Stimulated activated naive CD4-positive, alpha-beta T cell treated with Interleukin-2 at 50 U/mL for 16 hours (primary cell): ENCODE results near the gene TPK1.

Source experiments
- DNase-seq: peaks from one replicate; lab custom pipeline; 2025; lab: John Stamatoyannopoulos, UW

TPK1 gene

GRCh38 chr7:144723301-144723700 is 112.6 kb downstream of the TPK1 start:
- DNase-seq = no peak

GRCh38 chr7:144720710-144721109 is 115.1 kb downstream of the TPK1 start:
- no peak for DNase-seq

GRCh38 chr7:144720149-144720548 is 115.7 kb downstream of the TPK1 start:
- DNase-seq = no peak

- no peak for DNase-seq
Observed at GRCh38 chr7:144717720-144718119, 118.1 kb downstream of the TPK1 start.

- DNase-seq = no peak
Observed at GRCh38 chr7:144713850-144714249, 122.0 kb downstream of the TPK1 start.

- DNase-seq = no peak
Observed at GRCh38 chr7:144710791-144711190, 125.1 kb downstream of the TPK1 start.

- no peak for DNase-seq
Observed at GRCh38 chr7:144709066-144709465, 126.8 kb downstream of the TPK1 start.

GRCh38 chr7:144691240-144691639 is 144.6 kb downstream of the TPK1 start:
- DNase-seq = no peak

GRCh38 chr7:144682581-144683280 is 153.1 kb downstream of the TPK1 start:
- DNase-seq = no peak

- no peak for DNase-seq
Observed at GRCh38 chr7:144676492-144676891, 159.4 kb downstream of the TPK1 start.

GRCh38 chr7:144674550-144674949 is 161.3 kb downstream of the TPK1 start:
- DNase-seq = no peak

- no peak for DNase-seq
Observed at GRCh38 chr7:144672869-144673268, 163.0 kb downstream of the TPK1 start.

GRCh38 chr7:144671429-144671828 is 164.4 kb downstream of the TPK1 start:
- no peak for DNase-seq

GRCh38 chr7:144670218-144670617 is 165.6 kb downstream of the TPK1 start:
- DNase-seq = no peak

- no peak for DNase-seq
Observed at GRCh38 chr7:144668503-144668902, 167.3 kb downstream of the TPK1 start.

GRCh38 chr7:144665689-144666381 is 170.0 kb downstream of the TPK1 start:
- DNase-seq = no peak

- no peak for DNase-seq
Observed at GRCh38 chr7:144659211-144659610, 176.6 kb downstream of the TPK1 start.

- no peak for DNase-seq
Observed at GRCh38 chr7:144656965-144657517, 178.8 kb downstream of the TPK1 start.

GRCh38 chr7:144653449-144653848 is 182.4 kb downstream of the TPK1 start:
- DNase-seq = no peak

GRCh38 chr7:144650439-144650838 is 185.4 kb downstream of the TPK1 start:
- DNase-seq = no peak

- no peak for DNase-seq
Observed at GRCh38 chr7:144649120-144649519, 186.7 kb downstream of the TPK1 start.

GRCh38 chr7:144641389-144642044 is 194.3 kb downstream of the TPK1 start:
- DNase-seq = no peak

- DNase-seq = no peak
Observed at GRCh38 chr7:144632724-144633123, 203.1 kb downstream of the TPK1 start.
